ENCODE results near the gene CAMK2D. TPM values are rescaled to one million over a fixed set of nuclear protein-coding genes. Genes with fewer than 3 reads are reported as not detected.

The CAMK2D gene
- total RNA-seq, 1 experiment from 2014 or later = 9.0 TPM

GRCh38 chr4:113480109-113480508 is 281.4 kb downstream of the CAMK2D start:
- Histone ChIP-seq H3K9me3 (ENCODE audit: control insufficient read depth, low read depth, low read length) (peaks cover 6% of the 10 kb centered on the region), H3K4ac (ENCODE audit: low read depth, low read length) (no peak overlapping the region), H4K5ac (ENCODE audit: insufficient read length, low read depth, low read length) (no peak overlapping the region), H3K18ac (ENCODE audit: insufficient read length, low read depth, low read length) (no peak overlapping the region), H3K23ac (ENCODE audit: insufficient read length, low read depth, low read length) (no peak overlapping the region), H3K23me2 (ENCODE audit: insufficient read length, low read depth, low read length, poor library complexity, severe bottlenecking) (no peaks in the 10 kb centered on the region), H3T11ph (ENCODE audit: low read length) (no peak overlapping the region), H2AK5ac (ENCODE audit: insufficient read length, low read length) (no peak overlapping the region), H2BK15ac (ENCODE audit: low read depth, low read length) (no peak overlapping the region), H3K27me3 (ENCODE audit: insufficient read depth, low read length) (no peaks in the 10 kb centered on the region), H2BK12ac (ENCODE audit: insufficient read length, low read depth, low read length) (no peak overlapping the region), H2BK5ac (ENCODE audit: insufficient read length, low read length) (no peak overlapping the region), H2BK20ac (ENCODE audit: low read depth, low read length, poor library complexity, severe bottlenecking) (no peak overlapping the region), H3K56ac (ENCODE audit: insufficient read length, low read depth, low read length) (no peak overlapping the region), H3K79me1 (ENCODE audit: insufficient read depth, low read depth, low read length, poor library complexity, severe bottlenecking) (no peaks in the 10 kb centered on the region), H2BK120ac (ENCODE audit: low read depth, low read length, poor library complexity, severe bottlenecking) (no peak overlapping the region), H3K14ac (ENCODE audit: insufficient read depth, low read length) (no peak overlapping the region), H3K27ac (ENCODE audit: insufficient read length, low read depth, low read length) (no peak overlapping the region), H4K91ac (ENCODE audit: insufficient read length, low read depth, low read length) (no peak overlapping the region), H2AFZ (ENCODE audit: low read length) (no peak overlapping the region), H3K79me2 (ENCODE audit: insufficient read depth, low read length) (no peaks in the 10 kb centered on the region), H4K8ac (replicated peaks; ENCODE audit: insufficient read length, low read depth, low read length) (no peak overlapping the region), H3K4me1 (ENCODE audit: insufficient read depth, low read length) (no peaks in the 10 kb centered on the region), H4K20me1 (ENCODE audit: control insufficient read depth, insufficient read depth, insufficient read length) (no peaks in the 10 kb centered on the region), H3K4me2 (ENCODE audit: insufficient read depth, insufficient read length, low read length) (no peak overlapping the region), H3K9ac (ENCODE audit: extremely low read depth, insufficient read length, low read length) (no peak overlapping the region)
- no CpG with 5 or more reads among the region's 12 CpGs for WGBS (ENCODE audit: extremely low coverage, insufficient read length, low lambda C conversion rate)
- Mint-ChIP-seq H3K4me1 (peaks cover 5 to 9% of the 10 kb centered on the region in 2 experiments), H3K4me3 (no peak overlapping the region), H3K9me3 (peaks cover 8 to 11% of the 10 kb centered on the region in 2 experiments; a peak in 4 of 5 replicates), H3K27ac (no peak overlapping the region), H3K36me3 (ENCODE audit: insufficient read depth in 1 of 3, low read depth in 3 of 3) (peaks cover 7 to 12% (median 10%) of the 10 kb centered on the region in 3 experiments), H3K27me3 (ENCODE audit: low read depth) (no peaks in the 10 kb centered on the region)
- TF ChIP-seq, protein P1, sequence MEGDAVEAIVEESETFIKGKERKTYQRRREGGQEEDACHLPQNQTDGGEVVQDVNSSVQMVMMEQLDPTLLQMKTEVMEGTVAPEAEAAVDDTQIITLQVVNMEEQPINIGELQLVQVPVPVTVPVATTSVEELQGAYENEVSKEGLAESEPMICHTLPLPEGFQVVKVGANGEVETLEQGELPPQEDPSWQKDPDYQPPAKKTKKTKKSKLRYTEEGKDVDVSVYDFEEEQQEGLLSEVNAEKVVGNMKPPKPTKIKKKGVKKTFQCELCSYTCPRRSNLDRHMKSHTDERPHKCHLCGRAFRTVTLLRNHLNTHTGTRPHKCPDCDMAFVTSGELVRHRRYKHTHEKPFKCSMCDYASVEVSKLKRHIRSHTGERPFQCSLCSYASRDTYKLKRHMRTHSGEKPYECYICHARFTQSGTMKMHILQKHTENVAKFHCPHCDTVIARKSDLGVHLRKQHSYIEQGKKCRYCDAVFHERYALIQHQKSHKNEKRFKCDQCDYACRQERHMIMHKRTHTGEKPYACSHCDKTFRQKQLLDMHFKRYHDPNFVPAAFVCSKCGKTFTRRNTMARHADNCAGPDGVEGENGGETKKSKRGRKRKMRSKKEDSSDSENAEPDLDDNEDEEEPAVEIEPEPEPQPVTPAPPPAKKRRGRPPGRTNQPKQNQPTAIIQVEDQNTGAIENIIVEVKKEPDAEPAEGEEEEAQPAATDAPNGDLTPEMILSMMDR (conservative IDR thresholded peaks at IDR 0.05) = no peak
- DNase-seq = no peak
